ENCODE results near the gene SLC17A7. TPM values are rescaled to one million over a fixed set of nuclear protein-coding genes. Genes with fewer than 3 reads are reported as not detected.

The SLC17A7 gene
- total and polyA plus RNA-seq, 2 of the 13 experiments (the other 11 are each of a cell fraction or from before 2014, with no cell fraction given) = 0.32 TPM; not detected in 1

DNA sequence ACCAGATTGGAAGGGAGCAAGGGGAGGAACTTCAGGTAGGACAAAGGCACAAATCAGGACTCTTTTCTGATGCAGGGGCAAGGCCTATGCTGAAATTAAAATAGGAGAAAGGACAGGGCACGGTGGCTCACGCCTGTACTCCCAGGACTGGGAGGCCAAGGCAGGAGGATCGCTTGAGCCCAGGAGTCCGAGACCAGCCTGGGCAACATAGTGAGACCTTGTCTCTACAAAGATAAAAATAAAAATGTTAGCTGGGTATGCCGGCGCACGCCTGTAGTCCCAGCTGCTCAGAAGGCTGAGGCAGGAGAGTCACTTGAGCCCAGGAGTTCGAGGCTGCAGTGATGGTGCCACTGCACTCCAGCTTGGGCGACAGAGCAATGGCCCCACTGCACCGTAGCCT, 5.7 kb downstream of the SLC17A7 start:
- Histone ChIP-seq H3K4me3 (replicated peaks in 1 of 3; ENCODE audit: insufficient read depth in 1 of 3, low read depth in 2 of 3, low read length in 3 of 3) (no peak overlapping the region), H2AFZ (ENCODE audit: low read length) (no peak overlapping the region), H3K4me1 (ENCODE audit: insufficient read depth, low read length) (no peaks in the 10 kb centered on the region), H3K27me3 (ENCODE audit: control insufficient read depth in 1 of 2, insufficient read depth in 2 of 2, low read length in 2 of 2) (peaks cover 11 to 87% of the 10 kb centered on the region in 2 experiments), H3K79me2 (ENCODE audit: insufficient read depth, low read length) (no peaks in the 10 kb centered on the region), H4K20me1 (ENCODE audit: insufficient read depth, low read length) (no peaks in the 10 kb centered on the region), H3K9ac (ENCODE audit: insufficient read depth, low read depth, low read length) (no peak overlapping the region), H3K9me3 (ENCODE audit: low read length) (no peaks in the 10 kb centered on the region), H3K27ac (ENCODE audit: extremely low read length, insufficient read depth, low read length) (no peak overlapping the region), H3K4me2 (ENCODE audit: low read depth, low read length) (no peak overlapping the region), H3K36me3 (replicated peaks in 1 of 2; ENCODE audit: control insufficient read depth in 1 of 2, insufficient read depth in 2 of 2, low read length in 2 of 2) (no peaks in the 10 kb centered on the region)
- no peak for ATAC-seq
- intact Hi-C loops (cut with micrococcal nuclease; ENCODE audit: unreplicated experiment) (no loop called here), in situ Hi-C loops (cut with HindIII; ENCODE audit: extremely low pct_ligation_motif_present, low pct_unique_long_range_greater_than_20kb) (no loop called here)
- CTCF ChIA-PET (ENCODE audit: low intra/inter-chr PET ratio, low total read pairs) = no interaction called here
- WGBS (ENCODE audit: low lambda C conversion rate) = 66% methylated on average over 10 of the region's 10 CpGs
- no peak for DNase-seq (ENCODE audit: low spot score)
- BruUV-seq (replicated peaks) = no TSS peak
- no peak for FAIRE-seq
- POLR2A ChIA-PET = interaction anchor here (1.0 to 1.1 kb wide), 2 partner anchors 18 kb away, joined by 3 to 5 read pairs; partner anchors contain the start of gene ALDH16A1
- no peak for TF ChIP-seq BCL6 (CRISPR knock-in tag; IDR thresholded peaks at IDR 0.05)
- TF ChIP-seq NR2C2 (CRISPR knock-in tag; IDR thresholded peaks at IDR 0.05; ENCODE audit: borderline replicate concordance) = no peak
- TF ChIP-seq ZNF335 (CRISPR knock-in tag; IDR thresholded peaks at IDR 0.05) = no peak
- TF ChIP-seq ZNF33B (CRISPR knock-in tag; IDR thresholded peaks at IDR 0.05) = no peak
- TF ChIP-seq NFYC (CRISPR knock-in tag; IDR thresholded peaks at IDR 0.05) = no peak
- no peak for TF ChIP-seq KAT7 (CRISPR knock-in tag; IDR thresholded peaks at IDR 0.05; ENCODE audit: borderline replicate concordance)
- TF ChIP-seq, protein P1, sequence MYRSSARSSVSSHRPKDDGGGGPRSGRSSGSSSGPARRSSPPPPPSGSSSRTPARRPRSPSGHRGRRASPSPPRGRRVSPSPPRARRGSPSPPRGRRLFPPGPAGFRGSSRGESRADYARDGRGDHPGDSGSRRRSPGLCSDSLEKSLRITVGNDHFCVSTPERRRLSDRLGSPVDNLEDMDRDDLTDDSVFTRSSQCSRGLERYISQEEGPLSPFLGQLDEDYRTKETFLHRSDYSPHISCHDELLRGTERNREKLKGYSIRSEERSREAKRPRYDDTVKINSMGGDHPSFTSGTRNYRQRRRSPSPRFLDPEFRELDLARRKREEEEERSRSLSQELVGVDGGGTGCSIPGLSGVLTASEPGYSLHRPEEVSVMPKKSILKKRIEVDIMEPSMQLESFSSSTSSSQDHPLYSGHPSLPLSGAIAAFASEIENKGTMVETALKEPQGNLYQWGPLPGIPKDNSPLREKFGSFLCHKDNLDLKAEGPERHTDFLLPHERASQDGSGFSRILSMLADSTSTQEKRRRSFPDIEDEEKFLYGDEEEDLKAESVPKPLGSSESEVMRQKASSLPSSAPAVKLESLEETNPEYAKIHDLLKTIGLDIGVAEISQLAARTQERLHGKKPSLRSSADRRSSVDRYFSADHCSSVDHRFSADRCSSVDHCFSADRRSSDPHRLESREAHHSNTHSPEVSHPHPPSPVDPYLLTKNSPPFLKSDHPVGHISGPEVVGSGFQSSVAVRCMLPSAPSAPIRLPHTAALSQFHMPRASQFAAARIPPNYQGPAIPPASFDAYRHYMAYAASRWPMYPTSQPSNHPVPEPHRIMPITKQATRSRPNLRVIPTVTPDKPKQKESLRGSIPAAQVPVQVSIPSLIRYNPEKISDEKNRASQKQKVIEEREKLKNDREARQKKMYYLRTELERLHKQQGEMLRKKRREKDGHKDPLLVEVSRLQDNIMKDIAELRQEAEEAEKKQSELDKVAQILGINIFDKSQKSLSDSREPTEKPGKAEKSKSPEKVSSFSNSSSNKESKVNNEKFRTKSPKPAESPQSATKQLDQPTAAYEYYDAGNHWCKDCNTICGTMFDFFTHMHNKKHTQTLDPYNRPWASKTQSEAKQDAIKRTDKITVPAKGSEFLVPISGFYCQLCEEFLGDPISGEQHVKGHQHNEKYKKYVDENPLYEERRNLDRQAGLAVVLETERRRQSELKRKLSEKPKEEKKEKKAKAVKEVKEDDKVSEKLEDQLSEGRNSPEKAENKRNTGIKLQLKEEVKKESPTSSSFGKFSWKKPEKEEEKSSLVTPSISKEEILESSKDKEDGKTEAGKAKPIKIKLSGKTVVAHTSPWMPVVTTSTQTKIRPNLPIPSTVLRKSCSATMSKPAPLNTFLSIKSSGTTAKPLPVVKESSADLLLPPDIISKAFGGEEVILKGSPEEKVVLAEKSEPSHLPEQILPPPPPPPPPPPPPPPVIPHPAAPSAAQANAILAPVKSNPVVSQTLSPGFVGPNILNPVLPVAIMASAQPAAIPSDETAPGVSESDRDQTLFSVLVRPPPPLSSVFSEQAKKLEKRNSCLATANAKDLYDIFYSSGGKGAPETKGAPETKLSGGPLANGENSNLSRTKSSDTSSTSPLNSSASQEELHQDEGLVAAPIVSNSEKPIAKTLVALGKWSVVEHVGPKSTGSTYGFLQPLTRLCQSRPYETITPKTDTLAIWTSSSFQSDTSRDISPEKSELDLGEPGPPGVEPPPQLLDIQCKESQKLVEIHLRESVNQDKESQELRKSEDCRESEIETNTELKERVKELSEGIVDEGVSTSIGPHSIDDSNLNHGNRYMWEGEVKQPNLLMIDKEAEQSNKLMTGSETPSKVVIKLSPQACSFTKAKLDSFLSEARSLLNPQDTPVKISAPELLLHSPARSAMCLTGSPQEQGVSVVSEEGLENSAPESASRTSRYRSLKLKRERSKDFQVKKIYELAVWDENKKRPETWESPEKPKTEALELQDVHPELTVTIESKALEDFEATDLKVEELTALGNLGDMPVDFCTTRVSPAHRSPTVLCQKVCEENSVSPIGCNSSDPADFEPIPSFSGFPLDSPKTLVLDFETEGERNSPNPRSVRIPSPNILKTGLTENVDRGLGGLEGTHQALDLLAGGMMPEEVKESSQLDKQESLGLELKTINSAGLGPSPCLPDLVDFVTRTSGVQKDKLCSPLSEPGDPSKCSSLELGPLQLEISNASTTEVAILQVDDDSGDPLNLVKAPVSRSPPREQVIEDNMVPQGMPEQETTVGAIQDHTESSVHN (CRISPR knock-in tag; IDR thresholded peaks at IDR 0.05) = no peak
- no peak for TF ChIP-seq ZSCAN25 (CRISPR knock-in tag; IDR thresholded peaks at IDR 0.05)
- no peak for TF ChIP-seq IRF2 (CRISPR knock-in tag; IDR thresholded peaks at IDR 0.05)
- TF ChIP-seq, protein P2, sequence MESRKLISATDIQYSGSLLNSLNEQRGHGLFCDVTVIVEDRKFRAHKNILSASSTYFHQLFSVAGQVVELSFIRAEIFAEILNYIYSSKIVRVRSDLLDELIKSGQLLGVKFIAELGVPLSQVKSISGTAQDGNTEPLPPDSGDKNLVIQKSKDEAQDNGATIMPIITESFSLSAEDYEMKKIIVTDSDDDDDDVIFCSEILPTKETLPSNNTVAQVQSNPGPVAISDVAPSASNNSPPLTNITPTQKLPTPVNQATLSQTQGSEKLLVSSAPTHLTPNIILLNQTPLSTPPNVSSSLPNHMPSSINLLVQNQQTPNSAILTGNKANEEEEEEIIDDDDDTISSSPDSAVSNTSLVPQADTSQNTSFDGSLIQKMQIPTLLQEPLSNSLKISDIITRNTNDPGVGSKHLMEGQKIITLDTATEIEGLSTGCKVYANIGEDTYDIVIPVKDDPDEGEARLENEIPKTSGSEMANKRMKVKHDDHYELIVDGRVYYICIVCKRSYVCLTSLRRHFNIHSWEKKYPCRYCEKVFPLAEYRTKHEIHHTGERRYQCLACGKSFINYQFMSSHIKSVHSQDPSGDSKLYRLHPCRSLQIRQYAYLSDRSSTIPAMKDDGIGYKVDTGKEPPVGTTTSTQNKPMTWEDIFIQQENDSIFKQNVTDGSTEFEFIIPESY (CRISPR knock-in tag; IDR thresholded peaks at IDR 0.05) = no peak
- TF ChIP-seq ZNF790 (CRISPR knock-in tag; IDR thresholded peaks at IDR 0.05; ENCODE audit: borderline replicate concordance) = no peak
- TF ChIP-seq, protein P3, sequence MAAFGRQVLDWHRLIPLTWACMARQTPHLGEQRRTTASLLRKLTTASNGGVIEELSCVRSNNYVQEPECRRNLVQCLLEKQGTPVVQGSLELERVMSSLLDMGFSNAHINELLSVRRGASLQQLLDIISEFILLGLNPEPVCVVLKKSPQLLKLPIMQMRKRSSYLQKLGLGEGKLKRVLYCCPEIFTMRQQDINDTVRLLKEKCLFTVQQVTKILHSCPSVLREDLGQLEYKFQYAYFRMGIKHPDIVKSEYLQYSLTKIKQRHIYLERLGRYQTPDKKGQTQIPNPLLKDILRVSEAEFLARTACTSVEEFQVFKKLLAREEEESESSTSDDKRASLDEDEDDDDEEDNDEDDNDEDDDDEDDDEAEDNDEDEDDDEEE (CRISPR knock-in tag; IDR thresholded peaks at IDR 0.05) = no peak
- no peak for TF ChIP-seq SRSF4 (IDR thresholded peaks at IDR 0.05; ENCODE audit: low read depth, low read length, poor library complexity, severe bottlenecking)
- TF ChIP-seq ZNF660 (CRISPR knock-in tag; IDR thresholded peaks at IDR 0.05; ENCODE audit: borderline replicate concordance, low read depth) = no peak
- no peak for TF ChIP-seq KLF9 (CRISPR knock-in tag; IDR thresholded peaks at IDR 0.05; ENCODE audit: low read depth)
